SIG-M5 treated with dmso at 0.1 percent for 504 hours (cell line): ENCODE measurements around the gene SH3RF3.

ENCODE experiments used
- DNase-seq: peaks from one replicate; lab custom pipeline; 2025; ENCODE audit not compliant: unreplicated experiment; lab: John Stamatoyannopoulos, UW

Gene SH3RF3

DNA sequence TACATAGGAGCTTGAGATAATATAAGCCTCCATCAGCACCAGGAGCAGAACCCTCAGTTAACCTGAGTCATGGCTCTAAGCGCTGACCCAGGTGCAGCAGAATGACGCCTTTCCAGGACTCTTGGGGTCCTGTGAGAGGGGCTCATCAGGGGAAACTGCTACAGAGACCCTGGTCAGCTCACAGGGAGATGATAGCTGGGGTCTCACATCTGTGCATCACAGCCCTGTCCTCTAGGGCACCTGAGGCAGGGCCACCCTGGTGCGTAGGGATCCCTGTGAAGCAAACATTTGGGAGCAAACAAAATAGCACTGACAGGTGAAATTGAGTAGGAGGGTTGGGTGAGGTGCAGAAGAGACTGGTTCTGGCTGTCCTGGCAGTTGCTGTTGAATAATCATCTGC lies 219.2 kb downstream of the SH3RF3 start:
- DNase-seq, result no peak

GRCh38 chr2:109348671-109349502 lies 219.9 kb downstream of the SH3RF3 start:
- DNase-seq, result no peak

- no peak for DNase-seq
Observed at GRCh38 chr2:109349503-109350465, 220.8 kb downstream of the SH3RF3 start.

DNA sequence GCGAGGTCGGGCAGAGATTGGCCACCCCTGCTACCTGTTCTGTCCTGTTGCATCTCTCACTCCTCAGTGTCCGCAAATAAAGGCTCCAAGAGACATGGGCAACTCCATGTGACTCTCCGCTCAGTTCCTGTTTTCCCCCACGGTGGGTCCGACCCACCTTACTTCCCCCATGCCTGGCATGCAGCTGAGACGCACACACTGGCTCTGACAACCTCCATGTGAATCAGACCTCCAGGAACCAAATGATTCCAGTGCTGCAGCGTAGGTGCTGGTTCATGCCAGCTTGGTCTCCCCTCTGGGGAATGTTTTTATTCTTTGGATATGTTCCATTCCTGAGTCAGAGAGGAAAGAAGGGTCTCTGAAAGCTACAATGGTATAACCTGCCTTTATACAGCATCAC lies 221.5 kb downstream of the SH3RF3 start:
- no peak for DNase-seq

DNA sequence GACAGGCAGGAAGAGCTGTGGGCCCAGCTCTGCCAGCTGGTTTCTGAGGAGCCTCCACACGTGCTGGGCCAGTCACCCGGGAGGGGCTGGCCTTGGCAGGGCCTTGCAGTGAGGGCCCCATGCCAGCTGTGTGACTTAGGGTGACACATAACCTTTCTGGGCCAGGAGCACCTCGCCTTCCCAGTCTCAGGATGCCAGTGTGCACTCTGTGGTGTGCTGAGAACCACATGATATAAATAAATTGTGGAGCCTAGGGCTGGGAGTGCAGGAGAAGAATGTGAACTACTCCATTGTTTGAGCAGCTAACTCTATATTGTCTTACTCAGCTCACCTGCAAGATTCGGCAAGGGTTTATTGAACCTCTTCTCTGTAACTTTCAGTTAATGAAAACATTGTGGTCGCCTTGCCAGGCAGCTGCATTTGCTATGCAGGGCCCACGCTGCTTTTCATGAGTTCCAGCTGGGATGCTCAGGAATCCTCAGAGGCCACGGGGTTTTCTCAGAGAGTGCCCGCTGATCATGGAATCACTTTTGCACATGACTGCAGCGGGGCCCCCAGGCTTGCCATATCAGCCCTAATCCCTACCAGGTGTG lies 222.3 kb downstream of the SH3RF3 start:
- no peak for DNase-seq

- DNase-seq, result no peak
Observed at GRCh38 chr2:109352056-109352897, 223.3 kb downstream of the SH3RF3 start.

GRCh38 chr2:109352898-109353689 lies 224.1 kb downstream of the SH3RF3 start:
- DNase-seq, result no peak

- no peak for DNase-seq
Observed at GRCh38 chr2:109353806-109354745, 225.1 kb downstream of the SH3RF3 start.

GRCh38 chr2:109355192-109355843 lies 226.3 kb downstream of the SH3RF3 start:
- no peak for DNase-seq

DNA sequence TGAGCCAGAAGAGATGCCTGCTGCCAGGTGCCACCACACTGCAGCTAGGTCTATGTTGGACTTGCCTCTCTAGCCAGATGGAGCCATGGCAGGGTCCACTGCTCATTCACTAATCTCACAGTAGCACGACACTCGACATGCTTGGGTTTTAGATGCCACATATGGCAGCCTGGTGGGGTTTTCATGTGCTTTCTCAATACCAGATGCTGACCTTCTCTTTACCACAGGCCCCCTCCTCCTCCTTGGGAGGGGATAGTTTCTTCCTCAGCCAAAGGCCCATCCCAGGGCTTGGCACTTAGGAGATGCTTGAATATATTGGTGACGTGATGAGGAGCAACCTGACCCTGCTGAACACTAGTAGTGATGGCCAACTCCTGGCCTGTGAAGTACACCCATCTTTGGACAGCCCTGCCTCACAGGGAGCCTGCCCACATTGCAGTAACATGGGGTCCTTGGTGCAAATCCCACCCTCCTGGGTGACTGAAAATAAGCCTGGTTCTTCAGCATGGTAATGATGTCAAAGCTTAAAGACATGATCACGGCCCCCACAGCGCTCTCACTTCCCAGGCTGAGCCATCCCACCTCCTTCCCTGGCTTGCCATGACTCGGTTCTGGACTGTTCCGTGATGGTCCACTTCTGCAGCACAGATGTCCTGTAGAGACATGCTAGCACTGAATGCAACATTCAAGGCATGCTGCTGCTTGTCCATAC lies 227.5 kb downstream of the SH3RF3 start:
- no peak for DNase-seq

GRCh38 chr2:109364217-109364616 lies 235.2 kb downstream of the SH3RF3 start:
- no peak for DNase-seq

DNA sequence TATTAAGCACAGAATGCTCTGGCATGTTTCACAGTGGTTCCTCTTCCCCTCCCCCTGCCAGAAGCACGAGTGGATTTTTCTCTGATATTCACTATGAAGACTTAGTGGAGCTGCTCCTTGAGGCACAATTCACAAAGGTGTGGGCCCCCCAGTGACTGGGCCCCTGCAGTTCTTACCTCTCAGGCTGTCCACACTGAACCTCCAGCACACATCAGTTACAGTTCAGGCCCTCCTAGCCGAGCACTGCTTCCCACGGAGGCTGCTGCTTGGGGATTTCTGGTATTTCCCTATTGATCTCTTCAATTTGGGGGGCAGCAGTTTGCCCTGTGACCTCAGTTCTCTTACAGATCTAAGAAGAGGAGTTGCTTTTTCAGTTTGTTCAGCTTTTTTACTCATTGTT lies 236.1 kb downstream of the SH3RF3 start:
- DNase-seq, result no peak

DNA sequence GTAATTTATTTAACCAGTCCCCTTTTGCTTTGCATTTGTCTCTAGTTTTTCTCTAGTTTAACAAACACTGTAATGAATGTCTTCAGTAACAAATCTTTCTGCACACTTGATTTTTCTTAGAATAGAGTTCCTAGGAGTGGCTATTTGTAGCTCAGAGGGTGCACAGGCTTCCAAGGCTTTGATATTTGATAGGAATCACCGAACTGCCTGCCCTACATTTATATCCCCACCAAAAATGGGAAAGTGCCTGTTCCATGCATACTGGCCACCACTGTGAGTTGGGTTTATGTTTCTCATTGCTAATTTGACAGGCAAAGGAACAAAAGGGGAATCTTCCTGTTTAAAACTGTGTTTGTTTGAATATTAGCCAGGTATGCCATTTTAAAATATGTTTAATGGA lies 238.7 kb downstream of the SH3RF3 start:
- no peak for DNase-seq

DNA sequence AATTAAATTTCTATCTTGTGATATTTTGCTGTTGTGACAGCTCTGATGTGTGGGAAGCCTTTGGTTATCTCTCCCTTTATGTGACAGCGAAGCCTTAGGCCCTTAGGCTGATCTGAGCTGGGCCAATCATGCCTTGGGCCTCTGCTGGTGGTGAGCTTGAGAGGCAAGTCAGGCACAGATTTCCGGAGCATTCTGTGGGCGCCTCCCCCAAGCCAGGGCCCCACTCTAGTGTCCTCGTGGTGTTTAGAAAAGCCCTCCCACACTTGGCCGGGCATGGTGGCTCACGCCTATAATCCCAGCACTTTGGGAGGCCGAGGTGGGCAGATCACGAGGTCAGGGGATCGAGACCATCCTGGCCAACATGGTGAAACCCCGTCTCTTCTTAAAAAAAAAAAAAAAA lies 239.8 kb downstream of the SH3RF3 start:
- no peak for DNase-seq

DNA sequence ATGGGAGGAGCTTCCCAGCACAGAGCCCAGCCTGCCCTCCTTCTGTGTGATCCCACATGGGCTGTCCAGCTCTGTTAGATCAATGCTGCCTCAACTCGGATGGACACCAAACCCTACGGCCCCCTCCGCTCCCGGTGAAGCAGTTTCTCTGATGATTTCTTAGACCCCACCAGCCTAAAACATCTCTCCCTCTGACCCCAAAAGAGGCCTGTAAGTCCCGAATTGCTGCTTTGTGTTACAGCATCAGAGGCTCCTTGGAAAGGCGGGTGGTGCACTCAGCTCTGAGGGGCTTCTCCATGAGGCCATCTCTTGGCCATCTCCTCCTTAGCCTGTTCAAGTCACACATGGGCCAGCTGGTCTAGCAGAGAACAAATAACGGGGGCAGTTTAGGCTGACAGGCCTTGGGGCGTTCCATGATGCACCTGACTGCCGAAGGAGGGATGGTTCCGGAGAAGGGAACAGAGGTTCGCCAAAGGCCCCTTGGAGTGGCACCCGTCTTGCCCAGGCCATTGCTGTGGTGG lies 240.7 kb downstream of the SH3RF3 start:
- no peak for DNase-seq

DNA sequence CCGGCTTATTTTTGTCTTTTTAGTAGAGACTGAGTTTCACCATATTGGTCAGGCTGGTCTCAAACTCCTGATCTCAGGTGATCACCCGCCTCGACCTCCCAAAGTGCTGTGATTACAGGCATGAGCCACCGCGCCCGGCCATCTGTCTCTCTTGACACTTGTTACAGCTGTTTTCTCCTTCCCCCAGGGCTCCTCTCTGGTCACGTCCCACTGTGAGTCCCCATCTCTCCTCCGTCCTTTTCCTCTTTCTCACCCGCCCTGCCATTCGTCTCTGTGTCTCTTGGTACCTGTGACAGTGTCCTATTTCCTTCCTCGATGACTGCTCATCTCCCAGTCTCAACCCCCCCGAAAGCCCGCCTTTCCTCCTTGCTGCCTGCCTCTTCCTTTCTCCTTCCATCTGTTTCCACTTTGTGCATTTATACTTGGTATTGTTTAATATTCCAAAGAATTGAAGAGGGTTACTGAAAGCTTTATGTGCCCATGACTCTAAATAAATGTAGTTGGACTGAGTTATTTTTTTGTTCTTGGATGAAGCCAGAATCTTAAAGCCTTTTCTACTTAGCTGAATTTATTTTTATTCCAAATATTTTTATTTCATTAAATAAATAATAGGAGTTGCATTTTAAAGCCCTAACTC lies 241.5 kb downstream of the SH3RF3 start:
- DNase-seq, result no peak
